GM12801 (cell line): ENCODE measurements around the gene LRP1B.

Experiments
- TF ChIP-seq, protein P1 (sequence below): IDR thresholded peaks from one replicate; pipeline ENCODE4 v1.5.1; 2011; ENCODE audit warnings: control low read depth; ENCODE audit not compliant: insufficient read length; ENCODE audit errors: extremely low read depth

LRP1B gene

GRCh38 chr2:142030735-142031134 lies 100.1 kb downstream of the LRP1B start:
- TF ChIP-seq, protein P1, sequence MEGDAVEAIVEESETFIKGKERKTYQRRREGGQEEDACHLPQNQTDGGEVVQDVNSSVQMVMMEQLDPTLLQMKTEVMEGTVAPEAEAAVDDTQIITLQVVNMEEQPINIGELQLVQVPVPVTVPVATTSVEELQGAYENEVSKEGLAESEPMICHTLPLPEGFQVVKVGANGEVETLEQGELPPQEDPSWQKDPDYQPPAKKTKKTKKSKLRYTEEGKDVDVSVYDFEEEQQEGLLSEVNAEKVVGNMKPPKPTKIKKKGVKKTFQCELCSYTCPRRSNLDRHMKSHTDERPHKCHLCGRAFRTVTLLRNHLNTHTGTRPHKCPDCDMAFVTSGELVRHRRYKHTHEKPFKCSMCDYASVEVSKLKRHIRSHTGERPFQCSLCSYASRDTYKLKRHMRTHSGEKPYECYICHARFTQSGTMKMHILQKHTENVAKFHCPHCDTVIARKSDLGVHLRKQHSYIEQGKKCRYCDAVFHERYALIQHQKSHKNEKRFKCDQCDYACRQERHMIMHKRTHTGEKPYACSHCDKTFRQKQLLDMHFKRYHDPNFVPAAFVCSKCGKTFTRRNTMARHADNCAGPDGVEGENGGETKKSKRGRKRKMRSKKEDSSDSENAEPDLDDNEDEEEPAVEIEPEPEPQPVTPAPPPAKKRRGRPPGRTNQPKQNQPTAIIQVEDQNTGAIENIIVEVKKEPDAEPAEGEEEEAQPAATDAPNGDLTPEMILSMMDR = no peak

DNA sequence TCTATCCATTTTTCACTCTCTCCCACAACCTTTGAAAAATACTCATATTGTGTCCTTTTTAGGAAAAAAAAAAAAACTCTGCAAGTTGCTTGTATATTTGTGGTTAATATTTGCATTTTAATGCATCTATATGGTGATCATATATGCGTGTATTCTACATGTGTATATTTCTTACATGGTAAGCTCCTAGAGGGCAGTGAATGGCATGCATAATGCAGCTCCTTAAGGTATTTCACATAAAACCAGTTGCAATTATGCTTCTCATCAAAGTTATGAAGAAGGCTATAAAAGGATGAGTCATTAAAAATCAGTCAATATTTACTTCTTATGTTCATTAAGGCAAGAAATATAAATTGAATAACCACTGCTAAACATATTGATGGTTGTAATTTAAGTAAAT lies 100.8 kb downstream of the LRP1B start:
- TF ChIP-seq, protein P1 = no peak

DNA sequence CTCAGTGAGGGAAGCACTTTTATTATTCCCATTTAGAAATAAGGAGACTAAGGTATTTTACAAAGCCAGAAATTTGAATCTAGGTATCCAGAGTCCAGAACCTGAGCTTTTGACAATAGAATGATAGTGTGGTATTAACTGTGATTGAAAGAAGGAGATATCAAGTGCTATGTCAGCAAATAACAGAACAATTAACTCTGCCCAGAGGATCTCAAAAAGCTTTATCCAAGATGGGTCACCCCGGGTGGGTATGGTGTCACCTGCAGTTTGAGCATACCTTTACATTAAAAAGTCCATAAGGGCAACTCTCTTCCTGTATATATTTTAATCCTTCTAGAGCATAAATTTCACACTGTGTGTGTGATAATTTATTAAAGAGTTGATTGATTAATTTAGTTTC lies 105.4 kb downstream of the LRP1B start:
- TF ChIP-seq, protein P1 = no peak

DNA sequence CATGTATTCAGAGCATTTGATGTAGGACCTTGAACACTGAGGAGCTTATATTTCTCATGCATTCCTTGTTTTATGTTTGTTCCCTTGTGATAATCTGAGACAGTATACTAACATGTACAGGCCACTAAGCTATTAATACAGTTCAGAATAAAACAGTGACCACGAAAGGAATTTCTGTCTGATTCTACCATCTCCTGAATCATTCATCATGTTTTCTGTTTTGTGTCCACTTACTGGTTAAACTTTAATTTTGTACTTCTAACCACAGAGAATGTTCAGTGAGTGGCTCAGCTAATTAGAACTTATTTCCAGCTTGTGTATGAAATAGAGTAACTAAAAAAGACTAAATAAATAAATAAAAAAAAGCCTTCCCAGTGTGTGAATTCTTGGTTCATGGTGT lies 110.4 kb downstream of the LRP1B start:
- TF ChIP-seq, protein P1 = no peak

- TF ChIP-seq, protein P1 = no peak
Measured at GRCh38 chr2:142014536-142014935, 116.3 kb downstream of the LRP1B start.

GRCh38 chr2:142012797-142013196 lies 118.0 kb downstream of the LRP1B start:
- TF ChIP-seq, protein P1 = no peak

DNA sequence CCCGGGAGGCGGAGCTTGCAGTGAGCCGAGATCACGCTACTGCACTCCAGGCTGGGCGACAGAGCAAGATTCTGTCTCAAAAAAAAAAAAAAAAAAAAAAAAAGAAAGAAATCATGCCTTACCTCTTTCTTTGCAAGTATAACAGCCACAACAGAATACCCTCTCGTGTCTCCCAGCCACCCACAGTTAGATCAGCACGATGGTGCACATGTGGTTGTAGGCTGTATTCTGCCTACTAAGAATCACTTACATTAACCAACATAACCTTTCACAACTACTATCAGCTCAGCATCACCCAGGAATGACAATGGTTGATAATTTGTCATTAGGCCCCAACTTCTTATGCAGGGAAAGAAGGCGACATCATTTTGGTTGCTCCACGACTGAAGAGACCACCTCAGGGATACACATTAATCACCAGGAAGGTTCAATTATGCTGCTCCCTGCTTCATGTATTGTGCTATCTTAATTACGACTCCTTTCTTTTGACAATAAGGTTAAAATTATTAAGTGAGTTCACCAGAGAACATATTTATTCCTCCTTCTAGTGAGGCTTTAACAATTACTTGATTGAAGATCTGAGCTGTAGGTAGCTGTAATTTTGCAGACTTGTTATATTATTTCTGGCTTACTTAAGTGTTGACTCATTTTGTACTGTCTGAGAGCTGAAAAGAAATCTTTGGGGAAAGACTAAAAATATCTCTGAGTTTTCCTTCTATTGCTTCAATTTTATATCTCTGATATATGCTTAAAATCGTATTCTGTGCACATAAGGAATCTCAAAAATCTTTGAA lies 120.1 kb downstream of the LRP1B start:
- TF ChIP-seq, protein P1 = no peak
